Lower leg skin (tissue), 4 donors: ENCODE data around the gene SLC37A1. TPM values are rescaled to one million over a fixed set of nuclear protein-coding genes. Genes with fewer than 3 reads are reported as not detected.
A peak's percentile ranks its signal among the peaks of the same experiment; 100 is the strongest.

Experiments used
- DNase-seq, 2 donors: peaks; one replicate each; pipeline ENCODE4 v3.0.0-alpha.2; 2019; ENCODE audit warnings: low spot score in 2 of 2
- H3K4me3 ChIP-seq: fragments of 200-600 bp; sonication (generic); 2 replicates; pipeline ENCODE4 v1.5.1; 2017; ENCODE audit warnings: mild to moderate bottlenecking, low read depth; ENCODE audit not compliant: poor library complexity, severe bottlenecking
- POLR2A ChIP-seq, 2 donors: fragments of 450-650 bp; IDR thresholded peaks; one replicate each; pipeline ENCODE4 v1.6.1; 2016 to 2017; ENCODE audit warnings: antibody characterized with exemption in 2 of 2, mild to moderate bottlenecking in 1 of 2, moderate library complexity in 1 of 2
- WGBS, 2 donors: methylation state at CpG; one replicate each; pipeline ENCODE4 v1.1.5; 2018; 5-methylcytosine and 5-hydroxymethylcytosine counted together
- intact Hi-C: fragments of 100-400 bp; cut with DNase I; formaldehyde crosslinking; loops from one replicate; pipeline ENCODE4 v1.15.0; 2023; ENCODE audit warnings: low total_unique reads
- total RNA-seq, 4 donors: library from RNA; depleted of rRNA; stranded (reverse); fragments of >200 nt; gene quantifications; one replicate each; pipeline ENCODE4 v1.1.0, GENCODE V29; 2016
- TF ChIP-seq, protein P1 (sequence below), 3 donors: fragments of 450-650 bp; IDR thresholded peaks; one replicate each; pipeline ENCODE4 v1.5.1; 2016; ENCODE audit warnings: antibody characterized with exemption in 3 of 3, mild to moderate bottlenecking in 3 of 3, moderate library complexity in 2 of 3

SLC37A1 gene
- total RNA-seq, 4 donors from 2014 or later, result 7.4 to 19.2 (median 16.9) TPM

DNA sequence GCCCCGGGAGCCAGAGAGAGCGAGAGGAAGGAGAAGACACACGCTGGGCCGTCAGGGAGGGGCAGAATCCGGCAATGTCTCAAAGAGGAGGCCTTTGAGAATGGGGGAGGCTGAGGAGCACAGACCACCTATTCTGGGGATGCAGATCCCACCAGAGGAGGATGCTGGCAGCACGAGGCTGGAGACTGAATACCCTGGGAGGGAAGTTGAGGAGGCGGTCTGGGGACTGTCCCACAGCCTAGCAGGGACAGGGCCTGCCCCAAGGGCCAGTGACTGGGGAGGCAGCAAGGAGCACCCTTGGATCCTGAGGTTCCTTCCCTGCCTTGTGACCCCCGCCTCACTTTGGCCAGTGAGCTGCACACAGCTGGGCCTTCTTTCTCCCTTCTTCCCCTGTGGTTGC lies 49.2 kb downstream of the SLC37A1 start:
- 89 to 95% methylated on average over 8 of the region's 8 CpGs for WGBS, 2 donors
- intact Hi-C loops, result no loop called here
- no peak overlapping the region for H3K4me3 ChIP-seq
- TF ChIP-seq, protein P1, sequence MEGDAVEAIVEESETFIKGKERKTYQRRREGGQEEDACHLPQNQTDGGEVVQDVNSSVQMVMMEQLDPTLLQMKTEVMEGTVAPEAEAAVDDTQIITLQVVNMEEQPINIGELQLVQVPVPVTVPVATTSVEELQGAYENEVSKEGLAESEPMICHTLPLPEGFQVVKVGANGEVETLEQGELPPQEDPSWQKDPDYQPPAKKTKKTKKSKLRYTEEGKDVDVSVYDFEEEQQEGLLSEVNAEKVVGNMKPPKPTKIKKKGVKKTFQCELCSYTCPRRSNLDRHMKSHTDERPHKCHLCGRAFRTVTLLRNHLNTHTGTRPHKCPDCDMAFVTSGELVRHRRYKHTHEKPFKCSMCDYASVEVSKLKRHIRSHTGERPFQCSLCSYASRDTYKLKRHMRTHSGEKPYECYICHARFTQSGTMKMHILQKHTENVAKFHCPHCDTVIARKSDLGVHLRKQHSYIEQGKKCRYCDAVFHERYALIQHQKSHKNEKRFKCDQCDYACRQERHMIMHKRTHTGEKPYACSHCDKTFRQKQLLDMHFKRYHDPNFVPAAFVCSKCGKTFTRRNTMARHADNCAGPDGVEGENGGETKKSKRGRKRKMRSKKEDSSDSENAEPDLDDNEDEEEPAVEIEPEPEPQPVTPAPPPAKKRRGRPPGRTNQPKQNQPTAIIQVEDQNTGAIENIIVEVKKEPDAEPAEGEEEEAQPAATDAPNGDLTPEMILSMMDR (IDR thresholded peaks at IDR 0.05), result no peak
- TF ChIP-seq POLR2A (IDR thresholded peaks at IDR 0.05), result no peak
- peak in 1 of 2 donors; percentile 61 for DNase-seq

DNA sequence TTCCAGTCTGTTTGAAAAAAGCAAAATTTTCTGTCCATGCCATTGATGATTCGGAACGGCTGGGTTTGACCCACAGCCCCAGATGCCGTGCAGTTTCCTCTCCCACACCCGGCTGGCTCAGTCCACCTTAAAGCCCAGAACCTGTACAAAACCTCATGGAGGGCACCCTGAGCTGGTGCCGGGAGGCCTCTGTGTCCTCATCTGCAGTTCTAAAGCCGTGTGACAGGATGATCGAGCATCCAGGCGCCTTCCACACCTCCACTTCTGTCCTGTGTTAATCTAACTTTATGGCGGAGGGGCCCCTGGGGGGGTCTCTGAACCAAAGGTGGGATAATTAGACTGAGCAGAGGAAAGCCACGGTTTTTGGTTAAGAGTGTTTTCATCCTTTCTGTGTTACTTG lies 49.6 kb downstream of the SLC37A1 start:
- intact Hi-C loops, result no loop called here
- 78 to 85% methylated on average over 10 of the region's 10 CpGs for WGBS, 2 donors
- TF ChIP-seq POLR2A (IDR thresholded peaks at IDR 0.05), result no peak
- TF ChIP-seq, protein P1 (IDR thresholded peaks at IDR 0.05), result no peak
- DNase-seq, result peak in 1 of 2 donors; percentile 68
- H3K4me3 ChIP-seq, result no peak overlapping the region

DNA sequence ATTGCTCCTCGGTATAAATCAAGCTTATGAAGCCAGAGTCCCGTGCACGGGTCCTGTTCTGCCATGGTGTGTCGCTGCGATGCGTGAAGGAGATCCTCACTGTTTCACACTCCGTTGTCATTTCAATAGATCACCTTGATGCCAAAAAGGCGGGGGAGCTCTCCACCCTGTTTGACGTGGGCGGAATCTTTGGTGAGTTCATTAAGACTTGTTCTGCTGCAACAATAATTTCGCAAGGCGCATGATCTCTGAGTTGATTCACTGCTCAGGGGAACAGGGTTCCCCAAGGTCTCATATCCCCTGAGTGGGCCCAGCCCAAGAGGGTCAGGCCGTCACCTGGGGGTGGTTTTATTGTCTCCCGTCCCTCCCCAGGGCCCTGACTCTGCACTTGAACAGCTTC lies 50.0 kb downstream of the SLC37A1 start:
- 59 to 73% methylated on average over 14 of the region's 14 CpGs for WGBS, 2 donors
- TF ChIP-seq, protein P1 (IDR thresholded peaks at IDR 0.05), result no peak
- TF ChIP-seq POLR2A (IDR thresholded peaks at IDR 0.05), result no peak
- no peak overlapping the region for H3K4me3 ChIP-seq
- peak; percentile 37 to 83 for DNase-seq
- intact Hi-C loops, result no loop called here

DNA sequence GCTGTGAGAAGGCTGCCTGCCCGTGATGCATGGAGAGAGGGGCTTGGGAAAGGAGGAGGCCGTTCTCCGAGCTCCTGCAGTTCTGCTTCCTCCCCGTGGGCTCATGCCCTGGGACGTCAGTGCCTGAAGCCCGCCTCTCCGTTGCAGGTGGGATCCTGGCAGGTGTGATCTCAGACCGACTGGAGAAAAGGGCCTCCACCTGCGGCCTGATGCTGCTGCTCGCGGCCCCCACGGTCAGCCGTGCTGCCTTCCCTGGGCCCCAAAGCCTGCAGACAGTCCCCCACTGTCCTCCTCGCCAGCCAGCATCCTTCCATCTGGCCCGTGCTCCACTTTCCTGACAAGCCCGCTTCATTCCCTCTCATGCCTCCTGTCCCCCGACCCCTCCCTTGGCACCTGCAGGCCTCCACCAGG lies 50.9 kb downstream of the SLC37A1 start:
- H3K4me3 ChIP-seq, result no peak overlapping the region
- intact Hi-C loops, result no loop called here
- DNase-seq, result peak in 1 of 2 donors; percentile 80
- WGBS, 2 donors, result 82 to 91% methylated on average over 13 to 17 of the region's 17 CpGs
- TF ChIP-seq, protein P1 (IDR thresholded peaks at IDR 0.05), result no peak
- no peak for TF ChIP-seq POLR2A (IDR thresholded peaks at IDR 0.05)

DNA sequence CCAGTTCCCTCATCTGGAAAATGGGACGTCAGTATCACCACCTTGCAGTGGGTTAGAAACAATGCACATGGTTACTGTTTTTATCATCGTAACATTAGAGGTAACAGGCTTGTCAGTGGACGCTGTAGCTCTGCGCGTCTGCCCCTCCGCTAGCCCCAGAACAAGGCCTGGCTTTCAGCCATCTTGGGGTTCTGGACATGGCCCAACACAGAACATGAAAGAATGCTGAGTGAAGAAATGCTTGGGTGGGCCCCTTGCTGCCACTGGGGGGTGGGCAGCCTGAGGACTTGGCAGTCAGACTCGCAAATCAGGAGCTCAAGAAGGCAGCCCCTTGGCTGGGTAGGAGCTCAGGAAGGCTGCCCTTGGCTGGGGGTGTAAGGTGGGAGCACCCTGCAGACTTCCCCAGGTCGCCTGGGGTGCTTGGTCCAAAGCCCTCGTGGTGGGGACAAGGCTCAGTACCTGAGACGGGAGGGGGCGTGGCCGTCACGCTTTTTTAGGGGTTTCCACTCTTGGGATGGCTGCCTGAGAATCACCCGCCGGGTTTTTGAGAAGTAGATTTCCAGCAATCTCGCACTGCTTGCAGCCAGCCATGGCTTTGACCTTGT lies 51.7 kb downstream of the SLC37A1 start:
- peak in 1 of 2 donors; percentile 57 for DNase-seq
- 90 to 91% methylated on average over 15 to 16 of the region's 16 CpGs for WGBS, 2 donors
- no peak overlapping the region for H3K4me3 ChIP-seq
- TF ChIP-seq POLR2A (IDR thresholded peaks at IDR 0.05), result no peak
- intact Hi-C loops, result no loop called here

DNA sequence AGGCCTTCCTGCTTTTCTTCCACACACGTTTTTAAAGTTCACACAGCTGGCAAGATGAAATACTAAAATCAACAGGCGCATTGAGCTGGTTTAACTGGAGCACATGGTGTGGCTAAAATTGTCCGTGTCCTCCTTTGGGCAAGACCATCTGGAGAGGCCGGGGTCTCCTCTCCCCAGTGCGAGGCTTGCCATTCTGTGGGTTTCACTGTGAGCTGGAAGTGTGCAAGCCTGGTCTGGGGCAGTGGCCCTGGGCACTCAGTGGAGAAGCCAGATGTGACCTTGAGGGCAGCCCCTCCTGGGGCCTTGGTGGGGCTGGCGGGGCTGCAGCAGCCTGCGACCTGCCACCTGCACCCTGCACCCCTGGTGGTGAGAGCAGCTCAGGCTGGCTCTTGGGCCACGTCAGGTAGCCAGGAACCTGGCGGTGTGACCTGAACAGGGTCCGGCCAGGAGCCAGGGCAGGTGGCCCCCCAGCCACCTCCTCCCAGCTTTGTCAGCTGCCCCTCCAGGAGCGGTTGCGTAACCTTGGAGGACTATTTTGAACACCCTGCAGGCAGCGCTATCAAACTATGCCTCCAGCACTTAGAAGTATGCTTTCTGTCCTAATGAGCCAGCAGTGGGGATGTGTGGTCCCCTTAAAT lies 52.4 kb downstream of the SLC37A1 start:
- TF ChIP-seq, protein P1 (IDR thresholded peaks at IDR 0.05), result no peak
- TF ChIP-seq POLR2A (IDR thresholded peaks at IDR 0.05), result no peak
- WGBS, 2 donors, result 86 to 93% methylated on average over 11 of the region's 13 CpGs
- intact Hi-C loops, result no loop called here
- DNase-seq, result peak in 1 of 2 donors; percentile 68
- no peak overlapping the region for H3K4me3 ChIP-seq
